NCI-H187 treated with DMSO at 0.1 percent for 48 hours (cell line): ENCODE measurements around the gene OR10V1.

Experiments
- DNase-seq: peaks from one replicate; lab custom pipeline; 2025; lab: John Stamatoyannopoulos, UW

Gene OR10V1

DNA sequence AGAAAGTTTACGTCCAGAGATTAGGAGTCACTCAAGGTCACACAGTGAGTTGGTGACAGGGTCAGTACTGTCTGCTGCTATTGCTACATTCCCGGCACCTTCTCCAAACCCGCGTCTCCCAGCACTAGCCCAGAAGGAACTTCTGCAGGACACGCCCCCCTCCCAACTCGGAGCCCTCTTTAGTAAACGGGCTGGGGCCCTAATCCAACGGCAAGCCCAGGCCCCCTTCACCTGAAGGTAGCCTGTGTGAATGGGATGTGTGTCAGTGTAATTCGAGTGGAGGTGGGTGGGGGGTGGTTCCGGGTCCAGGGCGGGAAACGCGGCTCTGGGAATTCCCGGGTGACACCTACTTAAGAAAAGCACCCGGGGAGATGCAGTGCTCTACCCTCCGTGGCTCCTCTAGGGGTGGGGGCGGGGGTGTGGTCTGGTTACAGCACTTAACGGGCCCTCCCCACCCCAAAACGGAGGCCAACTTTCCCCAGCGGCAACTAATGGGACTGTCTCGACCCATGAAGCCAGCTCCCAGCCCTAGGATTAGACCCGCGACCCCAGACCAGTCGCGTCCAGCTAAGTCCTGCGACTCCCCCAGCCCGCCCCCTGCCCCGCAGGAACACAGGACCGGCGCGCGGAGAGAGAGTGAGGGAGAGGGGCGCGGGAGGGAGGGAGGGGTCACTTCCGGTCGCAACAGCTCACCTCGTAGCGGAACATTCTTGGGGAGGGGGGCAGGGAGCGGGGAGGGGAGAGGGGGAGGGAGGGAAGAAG is 45.3 kb downstream of the OR10V1 start:
- DNase-seq: no peak

DNA sequence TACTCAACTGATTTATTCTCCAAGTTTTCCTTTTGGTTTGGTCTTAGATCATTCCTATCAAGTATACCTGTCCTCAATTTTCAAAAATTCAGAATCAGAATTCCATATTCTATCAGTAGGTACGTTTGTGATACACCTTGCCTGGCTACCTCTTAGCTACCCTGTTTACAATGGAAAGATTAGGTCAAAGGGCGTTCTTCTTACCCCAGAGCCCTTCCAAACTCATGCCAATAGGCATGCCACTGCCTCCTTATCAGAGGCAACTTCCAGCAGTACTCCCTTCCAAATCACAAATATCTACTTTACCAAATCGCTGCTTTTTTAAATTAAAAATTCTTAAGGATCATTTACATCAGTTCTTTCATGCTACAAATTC is 45.8 kb downstream of the OR10V1 start:
- DNase-seq: no peak

DNA sequence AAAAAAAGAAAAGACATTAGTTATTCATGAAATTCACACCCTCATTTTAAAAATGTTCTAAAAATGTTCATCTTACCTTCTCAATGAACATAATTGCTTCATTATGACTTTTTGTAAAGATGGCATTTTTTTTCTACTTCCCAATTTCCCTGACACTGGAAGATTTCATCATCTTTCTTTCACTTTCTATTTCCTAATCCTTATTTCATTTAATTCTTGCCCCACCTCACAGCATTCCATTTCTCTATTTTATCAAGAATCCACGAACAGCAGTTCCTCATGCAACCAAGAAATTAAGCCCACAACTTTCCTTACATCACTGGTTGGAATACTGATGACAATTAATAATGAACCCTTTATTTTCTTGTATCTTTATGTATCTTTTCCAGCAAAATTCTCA is 46.7 kb downstream of the OR10V1 start:
- no peak for DNase-seq
